Measurements from ENCODE around the gene MEIS2. TPM values are rescaled to one million over a fixed set of nuclear protein-coding genes. Genes with fewer than 3 reads are reported as not detected.

MEIS2 gene
- total and polyA plus RNA-seq, 2 of the 13 experiments (the other 11 are each of a cell fraction or from before 2014, with no cell fraction given) = 10.7 to 12.4 TPM

DNA sequence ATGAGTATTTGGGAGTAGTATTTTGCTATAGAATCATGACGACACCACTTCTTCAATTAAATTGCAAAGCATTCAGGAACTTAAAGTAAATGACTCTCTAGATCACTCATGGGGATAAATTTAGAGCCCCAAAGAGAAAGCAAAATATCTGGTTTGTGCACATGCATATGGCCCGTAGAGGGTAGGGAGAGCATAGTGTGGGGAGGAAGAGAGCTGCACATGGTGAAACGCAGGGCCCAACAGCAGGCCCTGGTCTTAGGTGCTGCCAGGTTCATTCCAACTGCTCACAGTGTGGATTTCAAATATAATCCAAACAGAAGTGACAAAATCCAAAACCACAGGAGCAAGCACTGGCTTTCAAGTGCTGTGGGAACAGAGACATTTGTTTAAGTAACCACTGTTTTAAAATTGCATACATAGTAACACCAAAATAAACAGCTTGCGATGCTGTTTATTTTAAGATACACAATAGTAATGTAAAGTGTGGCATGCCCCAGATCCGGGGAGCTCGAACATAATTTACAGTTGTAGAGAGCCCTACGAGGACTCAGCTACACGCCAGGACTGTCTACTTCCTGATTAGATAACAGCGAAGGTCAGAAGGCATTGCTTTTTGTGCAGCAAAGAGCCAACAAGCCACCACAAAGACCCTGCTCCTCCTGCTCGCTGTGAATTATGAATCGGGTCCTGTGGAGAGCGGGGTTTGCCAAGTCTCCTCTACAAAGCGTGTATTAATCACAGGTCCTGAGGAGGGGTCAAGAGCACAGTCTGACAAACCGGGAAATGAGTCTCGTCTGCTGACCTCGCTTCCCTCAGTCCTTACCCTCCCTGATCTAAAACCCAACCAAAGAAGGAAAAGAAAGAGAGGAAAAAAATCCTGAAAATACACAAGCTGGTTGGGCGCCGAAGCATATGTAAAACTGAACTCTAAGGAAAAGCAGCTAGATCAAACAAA is 80.6 kb downstream of the MEIS2 start (continued):
- TF ChIP-seq, protein P1, sequence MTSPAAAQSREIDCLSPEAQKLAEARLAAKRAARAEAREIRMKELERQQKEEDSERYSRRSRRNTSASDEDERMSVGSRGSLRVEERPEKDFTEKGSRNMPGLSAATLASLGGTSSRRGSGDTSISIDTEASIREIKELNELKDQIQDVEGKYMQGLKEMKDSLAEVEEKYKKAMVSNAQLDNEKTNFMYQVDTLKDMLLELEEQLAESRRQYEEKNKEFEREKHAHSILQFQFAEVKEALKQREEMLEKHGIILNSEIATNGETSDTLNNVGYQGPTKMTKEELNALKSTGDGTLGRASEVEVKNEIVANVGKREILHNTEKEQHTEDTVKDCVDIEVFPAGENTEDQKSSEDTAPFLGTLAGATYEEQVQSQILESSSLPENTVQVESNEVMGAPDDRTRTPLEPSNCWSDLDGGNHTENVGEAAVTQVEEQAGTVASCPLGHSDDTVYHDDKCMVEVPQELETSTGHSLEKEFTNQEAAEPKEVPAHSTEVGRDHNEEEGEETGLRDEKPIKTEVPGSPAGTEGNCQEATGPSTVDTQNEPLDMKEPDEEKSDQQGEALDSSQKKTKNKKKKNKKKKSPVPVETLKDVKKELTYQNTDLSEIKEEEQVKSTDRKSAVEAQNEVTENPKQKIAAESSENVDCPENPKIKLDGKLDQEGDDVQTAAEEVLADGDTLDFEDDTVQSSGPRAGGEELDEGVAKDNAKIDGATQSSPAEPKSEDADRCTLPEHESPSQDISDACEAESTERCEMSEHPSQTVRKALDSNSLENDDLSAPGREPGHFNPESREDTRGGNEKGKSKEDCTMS (CRISPR knock-in tag; conservative IDR thresholded peaks at IDR 0.05) = no peak
- no peak for TF ChIP-seq U2AF2 (IDR thresholded peaks at IDR 0.05; ENCODE audit: low read depth, low read length)
- TF ChIP-seq SP4 (CRISPR knock-in tag; IDR thresholded peaks at IDR 0.05) = no peak
- TF ChIP-seq ZFY (CRISPR knock-in tag; IDR thresholded peaks at IDR 0.05) = 0 out of 2 replicates have a peak, but pooled peaks have one; percentile 16
- no peak for TF ChIP-seq HNRNPLL (IDR thresholded peaks at IDR 0.05; ENCODE audit: low read depth, low read length, poor library complexity, severe bottlenecking)
- no peak for TF ChIP-seq MBNL3 (CRISPR knock-in tag; conservative IDR thresholded peaks at IDR 0.05)
- no peak for TF ChIP-seq CENPT (CRISPR knock-in tag; IDR thresholded peaks at IDR 0.05; ENCODE audit: low read depth)
- TF ChIP-seq, protein P2, sequence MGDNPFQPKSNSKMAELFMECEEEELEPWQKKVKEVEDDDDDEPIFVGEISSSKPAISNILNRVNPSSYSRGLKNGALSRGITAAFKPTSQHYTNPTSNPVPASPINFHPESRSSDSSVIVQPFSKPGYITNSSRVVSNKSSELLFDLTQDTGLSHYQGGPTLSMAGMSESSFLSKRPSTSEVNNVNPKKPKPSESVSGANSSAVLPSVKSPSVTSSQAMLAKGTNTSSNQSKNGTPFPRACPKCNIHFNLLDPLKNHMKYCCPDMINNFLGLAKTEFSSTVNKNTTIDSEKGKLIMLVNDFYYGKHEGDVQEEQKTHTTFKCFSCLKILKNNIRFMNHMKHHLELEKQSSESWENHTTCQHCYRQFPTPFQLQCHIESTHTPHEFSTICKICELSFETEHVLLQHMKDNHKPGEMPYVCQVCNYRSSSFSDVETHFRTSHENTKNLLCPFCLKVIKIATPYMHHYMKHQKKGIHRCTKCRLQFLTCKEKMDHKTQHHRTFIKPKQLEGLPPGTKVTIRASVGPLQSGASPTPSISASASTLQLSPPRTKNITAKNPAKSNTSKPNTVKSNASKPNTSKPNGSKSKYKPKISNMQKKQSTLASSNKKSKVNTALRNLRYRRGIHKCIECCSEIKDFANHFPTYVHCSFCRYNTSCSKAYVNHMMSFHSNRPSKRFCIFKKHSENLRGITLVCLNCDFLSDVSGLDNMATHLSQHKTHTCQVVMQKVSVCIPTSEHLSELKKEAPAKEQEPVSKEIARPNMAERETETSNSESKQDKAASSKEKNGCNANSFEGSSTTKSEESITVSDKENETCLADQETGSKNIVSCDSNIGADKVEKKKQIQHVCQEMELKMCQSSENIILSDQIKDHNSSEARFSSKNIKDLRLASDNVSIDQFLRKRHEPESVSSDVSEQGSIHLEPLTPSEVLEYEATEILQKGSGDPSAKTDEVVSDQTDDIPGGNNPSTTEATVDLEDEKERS (CRISPR knock-in tag; IDR thresholded peaks at IDR 0.05) = no peak
- TF ChIP-seq ZBTB21 (CRISPR knock-in tag; IDR thresholded peaks at IDR 0.05) = no peak
- TF ChIP-seq TRIM24 (CRISPR knock-in tag; IDR thresholded peaks at IDR 0.05) = no peak
- TF ChIP-seq HDAC2 (CRISPR knock-in tag; IDR thresholded peaks at IDR 0.05) = 0 out of 2 replicates have a peak, but pooled peaks have one; percentile 40
- 0 out of 2 replicates have a peak, but pooled peaks have one; percentile 50 for TF ChIP-seq RBAK (CRISPR knock-in tag; IDR thresholded peaks at IDR 0.05)
- no peak for TF ChIP-seq RFXANK (CRISPR knock-in tag; IDR thresholded peaks at IDR 0.05)
- TF ChIP-seq MXI1 (IDR thresholded peaks at IDR 0.05; ENCODE audit: borderline replicate concordance, low read depth, low read length) = no peak
- TF ChIP-seq, protein P3, sequence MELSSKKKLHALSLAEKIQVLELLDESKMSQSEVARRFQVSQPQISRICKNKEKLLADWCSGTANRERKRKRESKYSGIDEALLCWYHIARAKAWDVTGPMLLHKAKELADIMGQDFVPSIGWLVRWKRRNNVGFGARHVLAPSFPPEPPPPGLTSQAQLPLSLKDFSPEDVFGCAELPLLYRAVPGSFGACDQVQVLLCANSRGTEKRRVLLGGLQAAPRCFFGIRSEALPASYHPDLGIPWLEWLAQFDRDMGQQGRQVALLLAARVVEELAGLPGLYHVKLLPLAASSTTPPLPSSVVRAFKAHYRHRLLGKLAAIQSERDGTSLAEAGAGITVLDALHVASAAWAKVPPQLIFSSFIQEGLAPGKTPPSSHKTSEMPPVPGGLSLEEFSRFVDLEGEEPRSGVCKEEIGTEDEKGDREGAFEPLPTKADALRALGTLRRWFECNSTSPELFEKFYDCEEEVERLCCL (CRISPR knock-in tag; IDR thresholded peaks at IDR 0.05; ENCODE audit: borderline replicate concordance) = no peak
- no peak for TF ChIP-seq ZFP37 (CRISPR knock-in tag; IDR thresholded peaks at IDR 0.05; ENCODE audit: borderline replicate concordance)
- no peak for TF ChIP-seq ZNF556 (CRISPR knock-in tag; IDR thresholded peaks at IDR 0.05; ENCODE audit: borderline replicate concordance)
- TF ChIP-seq NCOA2 (CRISPR knock-in tag; IDR thresholded peaks at IDR 0.05) = peak; percentile 30; the same call in 1 of the 2 replicates
- TF ChIP-seq MTF2 (CRISPR knock-in tag; IDR thresholded peaks at IDR 0.05; ENCODE audit: borderline replicate concordance) = no peak
- no peak for TF ChIP-seq ZNF34 (CRISPR knock-in tag; IDR thresholded peaks at IDR 0.05; ENCODE audit: borderline replicate concordance)
- TF ChIP-seq SRSF4 (IDR thresholded peaks at IDR 0.05; ENCODE audit: low read depth, low read length, poor library complexity, severe bottlenecking) = no peak
- TF ChIP-seq ZNF546 (CRISPR knock-in tag; conservative IDR thresholded peaks at IDR 0.05) = no peak
- TF ChIP-seq JUNB (CRISPR knock-in tag; IDR thresholded peaks at IDR 0.05; ENCODE audit: borderline replicate concordance) = no peak

Measured in HepG2 (cell line).